H1 (cell line): Measurements from ENCODE around the gene TMEM72. TPM values are rescaled to one million over a fixed set of nuclear protein-coding genes. Genes with fewer than 3 reads are reported as not detected.

Source experiments
- CTCF ChIA-PET: fragments of 300-600 bp; sonication (Branson Sonifier 250); formaldehyde crosslinking; loops from one replicate; lab custom pipeline; 2021; ENCODE audit not compliant: partially characterized antibody; lab: Charles Lee
- POLR2A ChIA-PET: fragments of 300-600 bp; sonication (Branson Sonifier 250); formaldehyde crosslinking; loops from one replicate; lab custom pipeline; 2021; ENCODE audit warnings: inconsistent platforms; ENCODE audit not compliant: partially characterized antibody; lab: Charles Lee
- DNase-seq, 2 experiments: peaks; one replicate each; pipeline versions ENCODE4 v3.0.0 to v3.0.0-alpha.2; 2010 to 2022; ENCODE audit warnings: low spot score in 2 of 2, low read depth in 1 of 2, mixed read lengths in 1 of 2
- FAIRE-seq: peaks from 2 replicates; lab custom pipeline; 2011; peaks lifted over from hg19 to GRCh38; lab: Jason Lieb, UNC
- H2AFZ ChIP-seq: 2 replicates; pipeline ENCODE4 v1.8.1; 2012; ENCODE audit warnings: low read length, inconsistent platforms
- H2AK5ac ChIP-seq: 2 replicates; pipeline ENCODE4 v1.6.1; 2013; ENCODE audit warnings: low read depth, low read length
- H2BK120ac ChIP-seq: replicated peaks from 2 replicates; pipeline ENCODE3; 2013; ENCODE audit warnings: low read depth, low read length, inconsistent platforms
- H2BK12ac ChIP-seq: 2 replicates; pipeline ENCODE4 v1.6.1; 2013; ENCODE audit warnings: low read depth, low read length
- H2BK15ac ChIP-seq: 2 replicates; pipeline ENCODE4 v1.6.1; 2013; ENCODE audit warnings: low read length
- H2BK20ac ChIP-seq: 2 replicates; pipeline ENCODE4 v1.6.1; 2013; ENCODE audit warnings: low read length
- H2BK5ac ChIP-seq: 2 replicates; pipeline ENCODE4 v1.6.1; 2013; ENCODE audit warnings: low read depth, low read length
- H3K14ac ChIP-seq: 2 replicates; pipeline ENCODE4 v1.6.1; 2013; ENCODE audit warnings: inconsistent platforms; ENCODE audit not compliant: insufficient read length
- H3K18ac ChIP-seq: 2 replicates; pipeline ENCODE4 v1.6.1; 2013; ENCODE audit warnings: low read length; ENCODE audit errors: extremely low read depth
- H3K23ac ChIP-seq: 2 replicates; pipeline ENCODE4 v1.6.1; 2013; ENCODE audit warnings: inconsistent platforms; ENCODE audit not compliant: insufficient read length
- H3K23me2 ChIP-seq: 2 replicates; pipeline ENCODE4 v1.6.1; 2013; ENCODE audit warnings: low read depth, low read length
- H3K27ac ChIP-seq: 2 replicates; pipeline ENCODE4 v1.6.1; 2011; ENCODE audit warnings: low read depth, low read length, inconsistent platforms
- H3K27me3 ChIP-seq, 4 experiments: replicated peaks in 1 of 4; 1 replicate in 1 of 4; 2 replicates in 3 of 4; pipeline versions ENCODE4 v1.6.1 to v1.8.1; 2011 to 2013; ENCODE audit warnings: low read length in 3 of 4, mild to moderate bottlenecking in 3 of 4, inconsistent platforms in 2 of 4, mixed read lengths in 2 of 4, moderate library complexity in 1 of 4; ENCODE audit not compliant: control insufficient read depth in 3 of 4, insufficient read depth in 3 of 4; ENCODE audit errors: extremely low read depth in 1 of 4
- H3K36me3 ChIP-seq, 4 experiments: 2 replicates each; pipeline versions ENCODE4 v1.6.1 to v1.8.1; 2011 to 2013; ENCODE audit warnings: mild to moderate bottlenecking in 4 of 4, low read length in 3 of 4, moderate library complexity in 2 of 4, control low read depth in 1 of 4, inconsistent platforms in 1 of 4; ENCODE audit not compliant: insufficient read depth in 4 of 4, control insufficient read depth in 2 of 4
- H3K4ac ChIP-seq: replicated peaks from 2 replicates; pipeline ENCODE3; 2013; ENCODE audit warnings: low read length, low read depth, mixed read lengths, inconsistent platforms; ENCODE audit not compliant: insufficient read length
- H3K4me1 ChIP-seq, 4 experiments: replicated peaks in 1 of 4; 1 replicate in 1 of 4; 2 replicates in 3 of 4; pipeline versions ENCODE4 v1.6.1 to v1.8.1; 2011 to 2013; ENCODE audit warnings: low read length in 3 of 4, inconsistent platforms in 2 of 4, mixed read lengths in 1 of 4; ENCODE audit not compliant: insufficient read depth in 4 of 4, control insufficient read depth in 3 of 4
- H3K4me2 ChIP-seq, 2 experiments: 2 replicates each; pipeline versions ENCODE4 v1.6.1 to v1.8.1; 2011 to 2013; ENCODE audit warnings: low read depth in 2 of 2, low read length in 2 of 2, control low read depth in 1 of 2, inconsistent platforms in 1 of 2, mild to moderate bottlenecking in 1 of 2; ENCODE audit not compliant: insufficient read depth in 1 of 2
- H3K4me3 ChIP-seq, 4 experiments: fragments of 200-600, 300-600 bp in 1 of 4; sonication (generic), shearing (Covaris generic), sonication (Bioruptor Twin) in 1 of 4; 2 replicates each; pipeline versions ENCODE4 v1.5.1 to v1.8.1; 2011 to 2016; ENCODE audit warnings: low read length in 4 of 4, low read depth in 3 of 4, control low read depth in 2 of 4, inconsistent platforms in 2 of 4, mild to moderate bottlenecking in 2 of 4, mixed read lengths in 1 of 4, moderate library complexity in 1 of 4; ENCODE audit not compliant: insufficient read depth in 2 of 4; ENCODE audit errors: extremely low read depth in 1 of 4
- H3K56ac ChIP-seq: replicated peaks from 2 replicates; pipeline ENCODE3; 2013; ENCODE audit warnings: low read depth, mild to moderate bottlenecking, mixed read lengths, low read length, inconsistent platforms; ENCODE audit not compliant: insufficient read length
- H3K79me1 ChIP-seq: 2 replicates; pipeline ENCODE4 v1.6.1; 2013; ENCODE audit warnings: low read depth, low read length, control low read depth
- H3K79me2 ChIP-seq, 2 experiments: 2 replicates each; pipeline versions ENCODE4 v1.6.1 to v1.8.1; 2012 to 2013; ENCODE audit warnings: low read length in 2 of 2, mild to moderate bottlenecking in 2 of 2, inconsistent platforms in 1 of 2; ENCODE audit not compliant: insufficient read depth in 2 of 2, control insufficient read depth in 1 of 2
- H3K9ac ChIP-seq, 4 experiments: replicated peaks in 1 of 4; 1 replicate in 1 of 4; 2 replicates in 3 of 4; pipeline versions ENCODE4 v1.6.1 to v1.8.1; 2011 to 2013; ENCODE audit warnings: low read depth in 3 of 4, low read length in 3 of 4, control low read depth in 2 of 4, mild to moderate bottlenecking in 2 of 4, moderate library complexity in 2 of 4, inconsistent platforms in 1 of 4; ENCODE audit errors: extremely low read depth in 1 of 4
- H3K9me3 ChIP-seq, 2 experiments: 2 replicates each; pipeline versions ENCODE4 v1.6.1 to v1.8.1; 2012 to 2013; ENCODE audit warnings: mild to moderate bottlenecking in 2 of 2, moderate library complexity in 2 of 2, control low read depth in 1 of 2, inconsistent platforms in 1 of 2, low read depth in 1 of 2, low read length in 1 of 2, mixed read lengths in 1 of 2; ENCODE audit not compliant: insufficient read depth in 2 of 2
- H4K20me1 ChIP-seq, 2 experiments: replicated peaks in 1 of 2; 2 replicates each; pipeline versions ENCODE3 to v1.8.1; 2011 to 2013; ENCODE audit warnings: inconsistent platforms in 2 of 2, low read length in 2 of 2, mild to moderate bottlenecking in 1 of 2; ENCODE audit not compliant: insufficient read depth in 2 of 2, control insufficient read depth in 1 of 2
- H4K5ac ChIP-seq: 2 replicates; pipeline ENCODE4 v1.6.1; 2013; ENCODE audit warnings: low read length, low read depth, mixed read lengths, inconsistent platforms; ENCODE audit not compliant: insufficient read length
- H4K8ac ChIP-seq: 2 replicates; pipeline ENCODE4 v1.8.0; 2013; ENCODE audit warnings: mild to moderate bottlenecking, moderate library complexity, low read length, inconsistent platforms; ENCODE audit not compliant: insufficient read depth; ENCODE audit errors: extremely low read depth
- H4K91ac ChIP-seq: replicated peaks from 2 replicates; pipeline ENCODE3; 2013; ENCODE audit warnings: low read length, mixed read lengths, inconsistent platforms; ENCODE audit not compliant: insufficient read length
- CREB1 ChIP-seq: IDR thresholded peaks from 2 replicates; pipeline ENCODE4 v1.6.1; 2012; ENCODE audit warnings: inconsistent platforms
- E2F6 ChIP-seq: IDR thresholded peaks from 2 replicates; pipeline ENCODE4 v1.6.1; 2012; ENCODE audit warnings: inconsistent platforms
- POLR2A ChIP-seq, 2 experiments: IDR thresholded peaks; 1 replicate in 1 of 2; 2 replicates in 1 of 2; pipeline ENCODE4 v1.6.1; 2011; ENCODE audit warnings: low read depth in 2 of 2, low read length in 2 of 2, mild to moderate bottlenecking in 2 of 2; ENCODE audit errors: control extremely low read depth in 1 of 2
- SIN3A ChIP-seq, 2 experiments: IDR thresholded peaks in 1 of 2; conservative IDR thresholded peaks in 1 of 2; 2 replicates each; pipeline ENCODE4 v1.6.1; 2011 to 2012; ENCODE audit warnings: low read length in 2 of 2, improper control_type of control experiment in 1 of 2, low read depth in 1 of 2, mild to moderate bottlenecking in 1 of 2
- SP1 ChIP-seq: IDR thresholded peaks from 2 replicates; pipeline ENCODE4 v1.6.1; 2011; ENCODE audit warnings: low read depth, low read length
- SUZ12 ChIP-seq: fragments of 200-600 bp; sonication (generic); IDR thresholded peaks from 2 replicates; pipeline ENCODE4 v1.6.1; 2012; ENCODE audit warnings: mild to moderate bottlenecking, inconsistent platforms, low read length, moderate library complexity, mixed read lengths
- USF2 ChIP-seq: IDR thresholded peaks from 2 replicates; pipeline ENCODE4 v1.6.1; 2011; ENCODE audit warnings: low read length, improper control_type of control experiment
- WGBS, 2 experiments: shearing (Covaris generic) in 1 of 2; methylation state at CpG; one replicate each; pipeline versions ENCODE4 v1.1.6 to v1.1.7; 2013 to 2015; ENCODE audit warnings: low lambda C conversion rate in 2 of 2, mixed read lengths in 2 of 2, inconsistent platforms in 1 of 2, low coverage in 1 of 2, missing lambda C conversion rate in 1 of 2; ENCODE audit not compliant: insufficient replicate concordance in 2 of 2, insufficient coverage in 1 of 2, insufficient read length in 1 of 2; ENCODE audit errors: extremely low coverage in 1 of 2, missing lambda C conversion rate in 1 of 2; 5-methylcytosine and 5-hydroxymethylcytosine counted together
- polyA plus RNA-seq, 7 experiments: library from polyadenylated mRNA; depleted of rRNA in 3 of 7; stranded (reverse) in 5 of 7; unstranded in 2 of 7; fragments of >200 nt in 5 of 7; fragments of 200-250 nt in 2 of 7; gene quantifications; 1 replicate in 5 of 7; 2 replicates in 1 of 7; 4 replicates in 1 of 7; pipeline versions ENCODE4 v1.2.1 to v1.2.3, GENCODE V29; 2011 to 2013; ENCODE audit warnings: missing spikeins in 2 of 7, mixed read lengths in 2 of 7
- total RNA-seq: library from RNA; stranded (reverse); fragmentation: NEBNext Ultra II Directional; extraction: Animal tissue kit (Norgen Biotek cat#: 25700); gene quantifications from 2 replicates; pipeline ENCODE4 v1.2.1, GENCODE V29; 2021

Gene TMEM72
- total and polyA plus RNA-seq, 2 of the 8 experiments (the other 6 are each of a cell fraction or from before 2014, with no cell fraction given): not detected

- Histone ChIP-seq H3K79me1 (no peaks in the 10 kb centered on the region), H3K18ac (no peak overlapping the region), H3K14ac (no peak overlapping the region), H3K4me1 (peaks cover 6 to 17% (median 9%) of the 10 kb centered on the region in 4 experiments), H2AK5ac (no peak overlapping the region), H3K36me3 (no peaks in the 10 kb centered on the region), H3K4me2 (no peak overlapping the region), H3K9ac (no peak overlapping the region), H3K4me3 (no peak overlapping the region), H2BK20ac (no peak overlapping the region), H3K9me3 (peaks cover 3 to 4% of the 10 kb centered on the region in 2 experiments; a peak in 2 of 4 replicates), H3K27ac (no peak overlapping the region), H4K5ac (no peak overlapping the region), H3K4ac (no peak overlapping the region), H2BK5ac (no peak overlapping the region), H3K23ac (no peak overlapping the region), H3K27me3 (0 out of 7 replicates have a peak, but pooled peaks cover 0 to 2% (median 0%) of the 10 kb centered on the region in 4 experiments), H2BK15ac (no peak overlapping the region), H4K91ac (no peak overlapping the region), H3K23me2 (no peaks in the 10 kb centered on the region), H3K56ac (no peak overlapping the region), H4K8ac (no peak overlapping the region), H2BK120ac (no peak overlapping the region), H2AFZ (no peak overlapping the region), H3K79me2 (no peaks in the 10 kb centered on the region), H2BK12ac (no peak overlapping the region), H4K20me1 (no peaks in the 10 kb centered on the region)
- ChIA-PET CTCF (interaction anchor here (0.8 to 2.4 kb wide), 4 partner anchors 14 to 37 kb away, joined by 3 to 9 read pairs (median 4); no protein-coding TSS in a partner anchor), POLR2A (no interaction called here)
- WGBS, 2 experiments: 94% methylated on average over 5 of the region's 5 CpGs; no CpG with 5 or more reads in 1 of the 2 experiments
- TF ChIP-seq CREB1 (no peak), SIN3A (conservative IDR thresholded peaks at IDR 0.05 in 1 of 2, IDR thresholded peaks at IDR 0.05 in 1 of 2; ENCODE audit: low read depth in 1 of 2, low read length in 2 of 2) (no peak), SUZ12 (no peak), POLR2A (IDR thresholded peaks at IDR 0.05; ENCODE audit: control extremely low read depth in 1 of 2, low read depth in 2 of 2, low read length in 2 of 2) (no peak), USF2 (no peak), SP1 (no peak), E2F6 (no peak)
- DNase-seq: no peak
- FAIRE-seq: no peak
Observed at GRCh38 chr10:44895280-44895679, 15.9 kb upstream of the TMEM72 start.
